Uterus (tissue), 4 donors: Measurements from ENCODE around the gene ZNF862. TPM values are rescaled to one million over a fixed set of nuclear protein-coding genes. Genes with fewer than 3 reads are reported as not detected.

Experiments
- DNase-seq, 2 donors: peaks; one replicate each; pipeline ENCODE4 v3.0.0-alpha.2; 2019 to 2020
- H3K27ac ChIP-seq, 2 donors: fragments of 200-600 bp; sonication (generic); 1 replicate in 1 of 2; 2 replicates in 1 of 2; pipeline ENCODE4 v1.5.1; 2016 to 2018
- H3K27me3 ChIP-seq, 2 donors: fragments of 200-600 bp; sonication (generic); one replicate each; pipeline ENCODE4 v1.5.1; 2018 to 2019; ENCODE audit warnings: control low read depth in 1 of 2
- H3K36me3 ChIP-seq, 2 donors: fragments of 200-600 bp; sonication (generic); one replicate each; pipeline ENCODE4 v1.5.1; 2019; ENCODE audit warnings: control low read depth in 1 of 2
- H3K4me1 ChIP-seq, 2 donors: fragments of 200-600 bp; sonication (generic); one replicate each; pipeline ENCODE4 v1.5.1; 2018 to 2019; ENCODE audit warnings: control low read depth in 1 of 2
- H3K4me3 ChIP-seq, 2 donors: fragments of 200-600 bp; sonication (generic); 1 replicate in 1 of 2; 2 replicates in 1 of 2; pipeline ENCODE4 v1.5.1; 2018 to 2019; ENCODE audit warnings: mild to moderate bottlenecking in 1 of 2
- H3K9me3 ChIP-seq, 2 donors: fragments of 200-600 bp; sonication (generic); one replicate each; pipeline ENCODE4 v1.5.1; 2019; ENCODE audit warnings: control low read depth in 1 of 2
- POLR2A ChIP-seq, 2 donors: fragments of 450-650 bp; IDR thresholded peaks; one replicate each; pipeline ENCODE4 v1.6.1; 2016; ENCODE audit warnings: antibody characterized with exemption in 2 of 2, mild to moderate bottlenecking in 1 of 2, moderate library complexity in 1 of 2
- intact Hi-C: fragments of 100-400 bp; cut with DNase I; formaldehyde crosslinking; loops from one replicate; pipeline ENCODE4 v1.15.1; 2023; ENCODE audit warnings: low total_unique reads
- total RNA-seq, 4 donors: library from RNA; depleted of rRNA in 3 of 4; stranded (reverse); fragments of >200 nt in 3 of 4; gene quantifications; one replicate each; pipeline versions ENCODE4 v1.1.0 to v1.2.4, GENCODE V29; 2014 to 2023
- TF ChIP-seq, protein P1 (sequence below), 4 experiments: fragments of 200-600 bp in 2 of 4; fragments of 450-650 bp in 2 of 4; sonication (generic) in 2 of 4; IDR thresholded peaks; one replicate each; pipeline ENCODE4 v1.5.1; 2016 to 2019; ENCODE audit warnings: antibody characterized with exemption in 4 of 4, mild to moderate bottlenecking in 2 of 4, moderate library complexity in 1 of 4
- donor health status: DM: yes; HTN: yes; CAD: no.

The ZNF862 gene
- total RNA-seq, 4 donors from 2014 or later, result 1.8 to 39.4 (median 14.6) TPM

DNA sequence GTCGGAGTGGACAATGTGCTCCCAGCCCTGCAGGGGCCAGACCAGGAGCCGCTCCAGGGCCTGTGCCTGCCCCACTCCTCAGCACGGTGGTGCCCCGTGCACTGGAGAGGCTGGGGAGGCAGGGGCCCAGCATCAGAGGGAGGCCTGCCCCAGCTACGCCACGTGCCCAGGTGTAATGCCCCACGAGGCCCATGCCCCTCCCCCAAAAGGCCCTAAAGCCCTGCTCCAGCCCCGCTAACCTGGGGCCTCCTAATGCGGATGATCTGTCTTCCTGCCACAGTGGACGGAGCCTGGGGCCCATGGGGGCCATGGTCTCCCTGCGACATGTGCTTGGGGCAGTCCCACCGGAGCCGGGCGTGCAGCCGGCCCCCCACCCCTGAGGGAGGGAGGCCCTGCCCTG lies 23.7 kb upstream of the ZNF862 start:
- Histone ChIP-seq H3K36me3 (no peaks in the 10 kb centered on the region), H3K4me3 (no peak overlapping the region), H3K27ac (no peak overlapping the region), H3K9me3 (no peaks in the 10 kb centered on the region), H3K27me3 (no peaks in the 10 kb centered on the region), H3K4me1 (no peaks in the 10 kb centered on the region)
- TF ChIP-seq, protein P1, sequence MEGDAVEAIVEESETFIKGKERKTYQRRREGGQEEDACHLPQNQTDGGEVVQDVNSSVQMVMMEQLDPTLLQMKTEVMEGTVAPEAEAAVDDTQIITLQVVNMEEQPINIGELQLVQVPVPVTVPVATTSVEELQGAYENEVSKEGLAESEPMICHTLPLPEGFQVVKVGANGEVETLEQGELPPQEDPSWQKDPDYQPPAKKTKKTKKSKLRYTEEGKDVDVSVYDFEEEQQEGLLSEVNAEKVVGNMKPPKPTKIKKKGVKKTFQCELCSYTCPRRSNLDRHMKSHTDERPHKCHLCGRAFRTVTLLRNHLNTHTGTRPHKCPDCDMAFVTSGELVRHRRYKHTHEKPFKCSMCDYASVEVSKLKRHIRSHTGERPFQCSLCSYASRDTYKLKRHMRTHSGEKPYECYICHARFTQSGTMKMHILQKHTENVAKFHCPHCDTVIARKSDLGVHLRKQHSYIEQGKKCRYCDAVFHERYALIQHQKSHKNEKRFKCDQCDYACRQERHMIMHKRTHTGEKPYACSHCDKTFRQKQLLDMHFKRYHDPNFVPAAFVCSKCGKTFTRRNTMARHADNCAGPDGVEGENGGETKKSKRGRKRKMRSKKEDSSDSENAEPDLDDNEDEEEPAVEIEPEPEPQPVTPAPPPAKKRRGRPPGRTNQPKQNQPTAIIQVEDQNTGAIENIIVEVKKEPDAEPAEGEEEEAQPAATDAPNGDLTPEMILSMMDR (IDR thresholded peaks at IDR 0.05), result no peak
- DNase-seq, result no peak
- intact Hi-C loops, result no loop called here

DNA sequence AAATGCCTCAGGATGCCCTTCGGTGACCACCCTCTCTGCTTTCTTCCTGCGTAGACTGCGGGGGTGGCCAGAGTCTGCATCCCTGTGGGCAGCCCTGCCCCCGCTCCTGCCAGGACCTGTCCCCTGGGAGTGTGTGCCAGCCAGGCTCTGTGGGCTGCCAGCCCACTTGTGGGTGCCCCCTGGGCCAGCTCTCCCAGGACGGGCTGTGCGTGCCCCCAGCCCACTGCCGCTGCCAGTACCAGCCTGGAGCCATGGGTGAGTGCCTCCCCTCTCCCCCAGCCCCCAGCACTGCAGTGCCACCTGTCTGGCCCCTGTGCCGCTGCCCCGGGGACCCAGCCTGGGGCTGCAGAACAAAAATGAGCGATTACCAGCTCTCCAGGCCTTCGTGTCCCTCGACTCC lies 23.1 kb upstream of the ZNF862 start:
- no peaks in the 10 kb centered on the region for H3K4me1 ChIP-seq
- H3K36me3 ChIP-seq, result no peaks in the 10 kb centered on the region
- H3K27ac ChIP-seq, result no peak overlapping the region
- no peak overlapping the region for H3K4me3 ChIP-seq
- no peaks in the 10 kb centered on the region for H3K9me3 ChIP-seq
- TF ChIP-seq POLR2A (IDR thresholded peaks at IDR 0.05), result no peak
- TF ChIP-seq, protein P1 (IDR thresholded peaks at IDR 0.05), result no peak
- intact Hi-C loops, result no loop called here
- no peak for DNase-seq
- no peaks in the 10 kb centered on the region for H3K27me3 ChIP-seq

DNA sequence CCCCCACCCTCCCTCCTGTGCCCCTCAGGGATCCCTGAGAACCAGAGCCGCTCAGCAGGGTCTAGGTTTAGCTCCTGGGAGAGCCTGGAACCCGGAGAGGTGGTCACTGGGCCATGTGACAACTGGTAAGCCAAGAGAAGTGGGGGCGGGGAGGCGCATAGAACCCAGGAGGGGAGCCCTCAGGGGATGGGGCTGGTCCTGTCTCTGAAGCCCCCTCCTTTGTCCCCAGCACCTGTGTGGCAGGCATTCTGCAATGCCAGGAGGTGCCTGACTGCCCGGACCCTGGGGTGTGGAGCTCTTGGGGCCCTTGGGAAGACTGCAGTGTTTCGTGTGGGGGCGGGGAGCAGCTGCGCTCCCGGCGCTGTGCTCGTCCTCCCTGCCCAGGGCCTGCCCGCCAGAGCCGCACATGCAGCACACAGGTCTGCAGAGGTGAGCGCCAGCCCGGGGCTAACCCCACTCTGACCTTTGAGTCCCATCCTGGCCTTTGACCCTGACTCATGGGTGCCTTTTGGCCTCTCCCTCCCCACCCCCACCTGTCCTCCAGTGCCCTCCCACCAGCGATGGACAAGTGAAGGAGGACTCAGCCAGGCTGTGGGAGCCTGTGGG lies 22.4 kb upstream of the ZNF862 start:
- no peak overlapping the region for H3K27ac ChIP-seq
- no peak for TF ChIP-seq POLR2A (IDR thresholded peaks at IDR 0.05)
- TF ChIP-seq, protein P1 (IDR thresholded peaks at IDR 0.05), result no peak
- no peaks in the 10 kb centered on the region for H3K27me3 ChIP-seq
- H3K9me3 ChIP-seq, result no peaks in the 10 kb centered on the region
- H3K4me1 ChIP-seq, result no peaks in the 10 kb centered on the region
- DNase-seq, result no peak
- no peak overlapping the region for H3K4me3 ChIP-seq
- no peaks in the 10 kb centered on the region for H3K36me3 ChIP-seq
- intact Hi-C loops, result no loop called here

GRCh38 chr7:149816267-149816751 lies 21.9 kb upstream of the ZNF862 start:
- Histone ChIP-seq H3K27ac (no peak overlapping the region), H3K4me3 (no peak overlapping the region), H3K9me3 (no peaks in the 10 kb centered on the region), H3K27me3 (no peaks in the 10 kb centered on the region), H3K36me3 (no peaks in the 10 kb centered on the region), H3K4me1 (no peaks in the 10 kb centered on the region)
- intact Hi-C loops, result no loop called here
- TF ChIP-seq, protein P1 (IDR thresholded peaks at IDR 0.05), result no peak
- no peak for TF ChIP-seq POLR2A (IDR thresholded peaks at IDR 0.05)
- no peak for DNase-seq

- TF ChIP-seq, protein P1 (IDR thresholded peaks at IDR 0.05), result no peak
- TF ChIP-seq POLR2A (IDR thresholded peaks at IDR 0.05), result no peak
- Histone ChIP-seq H3K9me3 (no peaks in the 10 kb centered on the region), H3K36me3 (no peaks in the 10 kb centered on the region), H3K4me1 (no peaks in the 10 kb centered on the region), H3K4me3 (no peak overlapping the region), H3K27me3 (no peaks in the 10 kb centered on the region), H3K27ac (no peak overlapping the region)
- no peak for DNase-seq
- intact Hi-C loops, result no loop called here
Observed at GRCh38 chr7:149816794-149817193, 21.4 kb upstream of the ZNF862 start.
